Nasal cavity respiratory epithelium epithelial cell of viscerocranial mucosa (primary cell): ENCODE results near the gene ZNF84. TPM values are rescaled to one million over a fixed set of nuclear protein-coding genes. Genes with fewer than 3 reads are reported as not detected.

Experiments
- total RNA-seq: library from RNA; depleted of rRNA; stranded (reverse); fragments of >200 nt; gene quantifications from 2 replicates; pipeline ENCODE4 v1.2.3, GENCODE V29; 2014

The ZNF84 gene
- total RNA-seq: 22.9 and 44.0 TPM in 2 replicates

GRCh38 chr12:133037207-133038005 is at the start of gene ZNF84:
ZNF84 (plus strand) TSS chr12:133037509; CDS start chr12:133041468, 3,959 bp downstream.

GRCh38 chr12:133080368-133081158 is 43.3 kb downstream of the ZNF84 start, which contains the start of gene ZNF140:
ZNF140 (plus strand) TSS chr12:133080923; CDS start chr12:133081321, 398 bp downstream.

Other genes with a start within 250 kb of the ZNF84 start
- gene GOLGA3, start 208.6 kb upstream of the ZNF84 start, total RNA-seq: 130 and 150 TPM in 2 replicates
- 33.8 and 45.5 TPM in 2 replicates for gene CHFR, start 149.9 kb upstream of the ZNF84 start, total RNA-seq
- gene ZNF605, start 81.2 kb upstream of the ZNF84 start, total RNA-seq: 5.5 and 17.2 TPM in 2 replicates
- 16.7 and 24.6 TPM in 2 replicates for gene ZNF26, start 51.1 kb upstream of the ZNF84 start, total RNA-seq
- 37.3 and 43.2 TPM in 2 replicates for gene ZNF140, start 43.4 kb downstream of the ZNF84 start, total RNA-seq
- gene ZNF891, start 92.8 kb downstream of the ZNF84 start, total RNA-seq: 0.34 and 1.6 TPM in 2 replicates
- gene ZNF10, start 93.1 kb downstream of the ZNF84 start, total RNA-seq: 4.8 and 8.1 TPM in 2 replicates
- gene ZNF268, start 144.0 kb downstream of the ZNF84 start, total RNA-seq: 20.5 and 33.8 TPM in 2 replicates
- gene ANHX, start 198.4 kb downstream of the ZNF84 start, total RNA-seq: not detected in 2 replicates